GM12878 (cell line): Measurements from ENCODE around the gene FAM3B. TPM values are rescaled to one million over a fixed set of nuclear protein-coding genes. Genes with fewer than 3 reads are reported as not detected.

Source experiments
- CHD1 ChIP-seq: IDR thresholded peaks from 2 replicates; pipeline ENCODE4 v1.6.1; 2012; ENCODE audit warnings: low read depth, low read length, improper control_type of control experiment
- E2F4 ChIP-seq: IDR thresholded peaks from 2 replicates; pipeline ENCODE4 v1.6.1; 2012; ENCODE audit warnings: low read depth, low read length, improper control_type of control experiment
- ESRRA ChIP-seq: IDR thresholded peaks from 2 replicates; pipeline ENCODE4 v1.6.1; 2012; ENCODE audit warnings: mild to moderate bottlenecking, low read length, improper control_type of control experiment
- HDAC6 ChIP-seq: fragments of 200-600 bp; sonication (generic); IDR thresholded peaks from one replicate; pipeline ENCODE4 v1.8.0; 2017; ENCODE audit warnings: antibody characterized with exemption; ENCODE audit not compliant: unreplicated experiment
- NFYB ChIP-seq: IDR thresholded peaks from 2 replicates; pipeline ENCODE4 v1.6.1; 2011; ENCODE audit warnings: low read depth, mild to moderate bottlenecking, low read length, improper control_type of control experiment, moderate library complexity; ENCODE audit not compliant: insufficient read depth
- SMAD1 ChIP-seq: fragments of 450-650 bp; IDR thresholded peaks from 2 replicates; pipeline ENCODE4 v1.6.1; 2018; ENCODE audit warnings: mild to moderate bottlenecking, low read depth; ENCODE audit not compliant: partially characterized antibody
- polyA plus RNA-seq, 11 experiments: library from polyadenylated mRNA; depleted of rRNA in 4 of 11; unstranded in 6 of 11; stranded (reverse) in 5 of 11; fragments of >200 nt; fragmentation: Nextera tagmentation in 4 of 11; fragmentation: Illumina TruSeq in 1 of 11; extraction: Ambion mirVana in 4 of 11; extraction: Trizol in 1 of 11; gene quantifications; 1 replicate in 1 of 11; 2 replicates in 10 of 11; pipeline versions ENCODE4 v1.2.1 to v1.2.3, GENCODE V29; 2011 to 2016; ENCODE audit warnings: inconsistent platforms in 2 of 11, missing spikeins in 2 of 11, low read depth in 1 of 11
- total RNA-seq, 4 experiments: library from RNA; depleted of rRNA in 3 of 4; stranded (reverse); fragments of >200 nt in 3 of 4; fragmentation: Illumina TruSeq in 1 of 4; extraction: Trizol in 1 of 4; gene quantifications; 2 replicates each; pipeline versions ENCODE4 v1.2.1 to v1.2.3, GENCODE V29; 2013 to 2021
- TF ChIP-seq, protein P1 (sequence below): fragments of 450-650 bp; IDR thresholded peaks from 2 replicates; pipeline ENCODE4 v1.6.1; 2017; ENCODE audit warnings: low read depth, mild to moderate bottlenecking, moderate library complexity
- TF ChIP-seq, protein P2 (sequence below): IDR thresholded peaks from 2 replicates; pipeline ENCODE4 v1.6.1; 2011; ENCODE audit warnings: borderline replicate concordance, low read depth, mild to moderate bottlenecking, moderate library complexity, low read length; ENCODE audit not compliant: insufficient read depth, poor library complexity, severe bottlenecking

The FAM3B gene
- total and polyA plus RNA-seq, 10 of the 15 experiments (the other 5 are each of a cell fraction or from before 2014, with no cell fraction given): 0.12 TPM; not detected in 9

DNA sequence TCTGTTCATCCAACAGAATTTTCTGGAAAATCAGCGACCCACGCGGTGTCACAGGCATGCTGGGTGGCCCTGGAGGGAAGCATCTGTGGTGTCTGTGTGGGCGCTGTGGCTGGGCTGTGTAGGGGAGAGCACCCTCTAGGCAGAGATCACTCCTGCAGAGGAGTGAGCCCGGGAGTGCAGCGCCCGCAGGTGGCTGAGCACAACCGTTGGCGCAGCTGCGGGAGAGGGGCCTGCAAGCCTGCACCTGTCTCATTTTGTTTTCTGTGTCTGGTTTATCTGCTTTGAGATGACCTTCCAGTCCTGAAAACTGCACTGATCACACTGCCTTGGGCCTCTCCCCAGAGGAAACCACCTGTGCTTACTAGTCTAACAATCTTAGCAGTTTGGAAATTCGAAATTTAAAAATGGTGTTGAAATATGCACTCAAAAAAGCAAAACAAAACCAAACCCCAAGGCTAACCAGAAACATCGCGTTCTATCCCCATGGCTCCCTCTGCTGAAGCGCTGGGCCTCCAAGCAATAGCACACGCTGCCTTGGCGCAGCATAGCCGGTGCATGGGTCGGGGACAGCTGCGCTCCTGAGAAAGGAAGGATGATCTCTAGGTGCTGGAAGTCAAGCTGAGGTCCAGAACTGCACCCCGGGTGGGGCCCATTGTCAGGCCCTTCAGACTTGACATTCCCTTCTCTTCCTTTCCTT is 4.8 kb downstream of the FAM3B start (continued):
- TF ChIP-seq, protein P1, sequence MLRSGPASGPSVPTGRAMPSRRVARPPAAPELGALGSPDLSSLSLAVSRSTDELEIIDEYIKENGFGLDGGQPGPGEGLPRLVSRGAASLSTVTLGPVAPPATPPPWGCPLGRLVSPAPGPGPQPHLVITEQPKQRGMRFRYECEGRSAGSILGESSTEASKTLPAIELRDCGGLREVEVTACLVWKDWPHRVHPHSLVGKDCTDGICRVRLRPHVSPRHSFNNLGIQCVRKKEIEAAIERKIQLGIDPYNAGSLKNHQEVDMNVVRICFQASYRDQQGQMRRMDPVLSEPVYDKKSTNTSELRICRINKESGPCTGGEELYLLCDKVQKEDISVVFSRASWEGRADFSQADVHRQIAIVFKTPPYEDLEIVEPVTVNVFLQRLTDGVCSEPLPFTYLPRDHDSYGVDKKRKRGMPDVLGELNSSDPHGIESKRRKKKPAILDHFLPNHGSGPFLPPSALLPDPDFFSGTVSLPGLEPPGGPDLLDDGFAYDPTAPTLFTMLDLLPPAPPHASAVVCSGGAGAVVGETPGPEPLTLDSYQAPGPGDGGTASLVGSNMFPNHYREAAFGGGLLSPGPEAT: no peak
- no peak for TF ChIP-seq ESRRA
- no peak for TF ChIP-seq NFYB
- TF ChIP-seq SMAD1: no peak
- no peak for TF ChIP-seq E2F4
- TF ChIP-seq, protein P2, sequence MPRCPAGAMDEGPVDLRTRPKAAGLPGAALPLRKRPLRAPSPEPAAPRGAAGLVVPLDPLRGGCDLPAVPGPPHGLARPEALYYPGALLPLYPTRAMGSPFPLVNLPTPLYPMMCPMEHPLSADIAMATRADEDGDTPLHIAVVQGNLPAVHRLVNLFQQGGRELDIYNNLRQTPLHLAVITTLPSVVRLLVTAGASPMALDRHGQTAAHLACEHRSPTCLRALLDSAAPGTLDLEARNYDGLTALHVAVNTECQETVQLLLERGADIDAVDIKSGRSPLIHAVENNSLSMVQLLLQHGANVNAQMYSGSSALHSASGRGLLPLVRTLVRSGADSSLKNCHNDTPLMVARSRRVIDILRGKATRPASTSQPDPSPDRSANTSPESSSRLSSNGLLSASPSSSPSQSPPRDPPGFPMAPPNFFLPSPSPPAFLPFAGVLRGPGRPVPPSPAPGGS: no peak
- no peak for TF ChIP-seq CHD1
- no peak for TF ChIP-seq HDAC6
